ENCODE measurements around the gene CNNM3.
"Not testable (repeated sequence)": the region's sequence is repeated elsewhere in the genome, so short reads cannot be mapped to it uniquely, and the experiment has no call there.

Gene CNNM3

DNA sequence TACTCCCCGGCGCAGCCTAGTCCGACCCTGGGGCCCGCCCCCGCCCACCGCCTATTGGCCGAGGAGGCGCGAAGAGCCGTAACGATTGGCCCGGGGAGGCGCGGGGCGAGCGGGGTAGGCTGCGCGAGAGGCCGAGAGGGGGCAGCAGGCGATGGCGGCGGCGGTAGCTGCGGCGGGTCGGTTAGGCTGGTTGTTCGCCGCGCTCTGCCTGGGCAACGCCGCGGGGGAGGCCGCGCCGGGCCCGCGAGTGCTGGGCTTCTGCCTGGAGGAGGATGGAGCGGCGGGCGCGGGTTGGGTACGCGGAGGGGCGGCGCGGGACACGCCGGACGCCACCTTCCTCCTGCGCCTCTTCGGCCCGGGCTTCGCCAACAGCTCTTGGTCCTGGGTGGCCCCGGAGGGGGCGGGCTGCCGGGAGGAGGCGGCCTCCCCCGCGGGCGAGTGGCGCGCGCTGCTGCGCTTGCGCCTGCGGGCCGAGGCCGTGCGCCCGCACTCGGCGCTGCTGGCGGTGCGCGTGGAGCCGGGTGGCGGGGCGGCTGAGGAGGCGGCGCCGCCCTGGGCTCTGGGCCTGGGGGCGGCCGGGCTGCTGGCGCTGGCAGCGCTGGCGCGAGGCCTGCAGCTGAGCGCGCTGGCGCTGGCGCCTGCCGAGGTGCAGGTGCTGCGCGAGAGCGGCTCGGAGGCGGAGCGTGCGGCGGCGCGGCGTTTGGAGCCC, at the start of gene CNNM3:
Gene CNNM3, plus strand, starts transcription at position 142 of the 709 bp plus-strand sequence. Its CDS starts 10 bp downstream, at position 152.
- peak; percentile 95 for DNase-seq

DNA sequence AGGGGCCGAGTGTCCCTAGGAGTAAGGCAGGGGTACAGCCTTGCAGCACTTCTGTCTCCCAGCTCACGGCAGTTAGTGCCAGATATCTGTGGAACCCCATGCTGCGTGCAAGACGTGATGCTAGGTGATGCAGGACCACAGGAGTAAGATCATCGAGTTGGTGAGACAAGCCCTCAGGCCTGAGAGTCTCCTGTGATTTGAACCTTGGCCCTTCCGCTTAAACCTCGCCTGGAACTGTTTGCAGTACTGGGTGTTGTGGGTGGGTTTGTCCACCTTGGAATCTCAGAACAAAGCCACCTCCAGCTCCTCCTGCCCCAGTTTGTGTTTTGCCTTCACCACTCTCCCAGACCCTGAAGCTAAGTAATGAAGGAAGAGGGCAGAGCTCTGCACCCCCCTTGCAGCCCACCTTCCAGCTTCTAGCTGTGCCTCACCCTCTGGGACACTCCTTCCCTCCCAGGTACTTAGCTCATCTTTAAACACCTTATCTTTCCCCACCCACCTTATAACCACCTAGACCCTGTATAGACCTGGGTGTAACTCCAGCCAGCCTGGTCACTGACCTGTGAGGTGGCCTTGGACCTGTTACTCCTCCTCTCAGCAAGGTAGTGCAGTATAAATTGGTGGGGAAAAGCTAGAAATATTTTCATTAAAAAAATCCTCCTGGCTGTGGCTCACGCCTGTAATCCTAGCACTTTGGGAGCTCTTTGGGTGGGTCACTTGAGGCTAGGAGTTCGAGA, 48.8 kb upstream of the CNNM3 start:
- no peak for DNase-seq

DNA sequence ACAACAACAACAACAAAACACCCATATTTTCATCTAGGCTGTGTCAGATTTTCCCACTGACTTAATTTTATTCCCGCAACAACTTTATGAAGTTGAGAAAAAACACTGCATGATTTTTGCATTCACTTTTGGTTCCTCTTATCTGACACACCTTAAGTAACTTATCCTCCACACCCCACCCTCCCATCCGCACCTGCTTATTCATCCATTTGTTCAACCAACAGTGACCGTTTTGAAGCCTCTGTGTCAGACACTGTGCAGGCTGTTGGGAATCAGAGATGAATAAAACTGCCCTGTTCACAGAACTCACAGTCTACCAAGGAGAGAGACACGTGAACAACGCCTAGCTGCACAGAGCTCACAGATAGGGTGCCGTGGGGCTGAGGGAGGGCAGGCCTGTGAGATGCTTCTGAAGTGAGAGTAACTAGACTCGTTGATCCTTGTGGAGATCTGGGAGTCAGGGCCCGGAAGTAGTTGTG, 47.9 kb upstream of the CNNM3 start:
- no peak for DNase-seq

DNA sequence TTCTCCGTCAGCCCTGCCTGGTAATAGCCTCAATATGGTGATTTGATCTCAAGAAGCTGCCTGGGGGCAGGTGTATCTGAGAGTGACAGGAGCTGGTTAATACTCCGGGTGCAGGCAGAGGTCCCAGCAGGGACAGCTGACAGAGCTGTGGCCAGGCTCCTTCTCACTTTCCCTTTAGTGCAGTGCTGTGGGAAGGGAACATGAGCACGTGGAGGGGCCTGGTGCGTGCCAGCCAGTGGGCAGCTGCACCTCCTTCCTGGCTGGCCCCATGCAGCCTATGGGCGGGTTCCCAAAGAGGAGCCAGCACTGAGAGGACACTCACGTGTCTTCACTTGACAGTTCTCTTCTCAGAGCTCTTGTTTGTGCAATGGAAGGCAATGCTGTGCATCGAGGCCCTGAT, 46.3 kb upstream of the CNNM3 start:
- DNase-seq = no peak

DNA sequence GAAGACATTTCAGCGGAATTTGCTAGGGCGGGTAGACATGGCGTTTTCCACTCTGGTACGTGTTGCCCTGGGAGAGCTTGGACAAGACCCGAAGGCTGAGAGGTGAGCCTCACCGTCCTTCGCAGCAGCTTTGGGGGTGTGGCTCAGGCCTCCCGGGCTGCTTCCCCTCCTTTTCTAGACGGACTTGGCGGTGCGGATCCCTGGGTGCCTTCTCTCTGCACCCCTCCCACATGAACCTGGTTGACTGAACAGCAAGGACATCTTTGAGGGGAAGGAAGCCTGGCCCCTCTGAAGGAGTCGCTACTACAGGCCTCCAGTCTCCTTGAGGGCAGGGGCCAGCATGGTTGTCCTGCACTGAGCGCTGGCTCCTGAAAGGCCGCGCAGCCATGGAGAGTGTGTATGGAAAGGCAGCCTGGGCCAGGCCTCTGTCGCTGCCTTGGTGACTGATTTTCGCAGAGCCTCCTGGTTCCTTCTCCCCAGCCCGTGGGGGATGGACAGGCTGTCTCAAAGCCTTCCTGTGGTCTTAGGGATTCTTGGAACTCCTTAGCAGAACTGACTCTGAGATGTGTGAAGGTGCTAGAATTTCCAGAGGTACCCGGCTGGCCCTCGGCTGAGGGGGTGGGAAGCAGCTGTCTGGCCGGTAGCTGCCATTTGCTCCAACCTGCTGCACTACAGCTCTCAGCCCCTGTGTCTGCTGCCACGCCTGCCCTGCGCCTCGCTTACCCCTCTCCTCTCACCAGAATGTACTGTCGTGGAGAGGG, 45.4 kb upstream of the CNNM3 start:
- no peak for DNase-seq

DNA sequence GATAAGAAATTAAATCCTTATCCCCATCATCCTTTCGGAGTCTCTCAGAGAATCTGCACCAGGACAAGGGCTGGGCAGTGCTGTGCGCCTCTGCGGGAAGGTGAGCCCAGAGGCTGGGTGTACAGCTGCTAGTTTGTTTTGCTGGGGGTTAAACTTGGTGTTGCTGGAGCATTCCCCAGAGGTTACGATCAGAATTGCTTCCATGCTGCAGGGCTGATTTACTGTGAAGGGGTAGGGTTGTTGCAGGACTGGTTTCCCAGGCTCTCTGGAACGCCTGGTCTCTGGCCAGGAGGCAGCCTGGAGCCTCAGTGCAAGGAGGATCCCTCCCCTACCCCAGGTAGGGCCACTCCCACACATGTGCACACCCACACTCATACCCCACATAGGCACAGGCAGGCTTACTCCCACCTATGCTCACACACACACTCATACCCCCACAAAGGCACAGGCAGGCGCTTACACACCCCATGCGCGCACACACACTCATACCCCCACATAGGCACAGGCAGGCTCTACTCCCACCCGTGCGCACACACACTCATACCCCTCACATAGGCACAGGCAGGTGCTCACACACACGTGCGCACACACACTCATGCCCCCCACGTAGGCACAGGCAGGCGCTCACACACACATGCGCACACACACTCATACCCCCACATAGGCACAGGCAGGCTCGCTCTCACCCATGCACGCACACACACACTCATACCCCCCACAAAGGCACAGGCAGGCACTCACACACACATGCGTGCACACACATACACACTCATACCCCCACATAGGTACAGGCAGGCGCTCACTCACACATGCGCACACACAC, 44.1 kb upstream of the CNNM3 start:
- DNase-seq = no peak

DNA sequence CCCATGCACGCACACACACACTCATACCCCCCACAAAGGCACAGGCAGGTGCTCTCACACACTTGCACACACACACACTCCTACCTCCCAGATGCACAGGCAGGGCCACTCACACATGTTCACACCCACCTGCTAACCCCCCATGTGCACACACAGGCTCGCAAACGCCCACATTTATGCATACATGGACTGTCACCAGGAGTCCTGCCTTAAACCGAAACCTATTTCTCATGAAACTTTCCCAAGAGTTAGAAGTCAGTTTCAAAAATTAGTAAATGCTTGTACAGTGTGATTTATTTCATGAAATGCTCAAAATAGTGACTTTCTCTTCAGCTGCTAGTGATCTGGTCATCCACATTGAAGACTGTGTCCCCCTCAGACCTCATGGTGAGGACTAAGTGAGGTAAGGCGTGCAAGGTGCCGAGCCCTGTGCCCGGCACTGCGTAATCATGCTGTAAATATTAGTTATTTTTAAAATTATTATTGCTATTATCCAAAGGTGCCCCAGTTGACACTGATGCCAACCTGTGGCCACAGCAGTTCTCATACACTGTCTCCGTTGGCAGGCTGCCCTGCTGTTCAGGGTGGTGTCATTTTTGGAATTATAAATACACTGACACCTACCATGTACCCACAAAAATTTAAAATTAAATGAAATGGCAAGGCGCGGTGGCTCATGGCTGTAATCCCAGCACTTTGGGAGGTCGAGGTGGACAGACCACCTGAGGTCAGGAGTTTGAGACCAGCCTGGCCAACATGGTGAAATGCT, 43.0 kb upstream of the CNNM3 start:
- DNase-seq = no peak

DNA sequence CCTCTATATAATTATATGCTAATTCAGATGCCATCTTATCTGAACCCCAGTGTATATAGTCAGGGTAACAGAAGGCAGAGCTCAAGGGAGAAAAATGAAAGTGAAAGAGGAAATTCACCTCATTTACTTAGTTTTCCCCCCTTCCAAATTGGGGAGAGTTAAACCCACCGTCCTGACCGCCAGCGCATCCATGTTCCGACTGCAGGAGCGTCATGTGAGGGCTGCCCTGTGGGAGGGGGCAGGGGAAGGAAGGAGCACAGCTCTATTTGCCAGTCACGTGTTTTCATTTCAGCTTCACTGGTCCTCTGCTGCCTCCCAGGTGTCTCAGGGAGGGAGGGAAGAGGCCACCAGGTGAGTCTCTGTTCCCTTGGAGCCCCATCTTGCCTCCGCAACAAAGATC, 42.1 kb upstream of the CNNM3 start:
- DNase-seq = peak; percentile 35

DNA sequence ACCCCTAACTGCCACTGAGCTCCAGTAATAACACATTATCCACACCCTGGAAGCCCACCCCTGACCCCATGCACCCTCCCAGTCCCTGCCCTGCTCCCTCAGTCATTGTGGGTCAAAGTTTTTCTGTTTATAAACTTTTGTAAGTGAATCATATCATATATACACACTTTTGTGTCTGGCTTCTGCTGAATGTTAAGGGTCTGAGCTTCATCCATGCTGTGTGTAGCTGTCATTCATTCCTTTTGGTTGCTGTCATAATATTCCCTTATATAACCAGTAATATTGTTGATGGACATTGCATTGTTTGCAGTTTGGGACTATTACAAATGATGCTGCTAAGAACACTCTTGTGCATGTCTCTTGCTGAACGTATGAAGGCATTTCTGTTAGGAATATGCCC, 40.9 kb upstream of the CNNM3 start:
- no peak for DNase-seq

DNA sequence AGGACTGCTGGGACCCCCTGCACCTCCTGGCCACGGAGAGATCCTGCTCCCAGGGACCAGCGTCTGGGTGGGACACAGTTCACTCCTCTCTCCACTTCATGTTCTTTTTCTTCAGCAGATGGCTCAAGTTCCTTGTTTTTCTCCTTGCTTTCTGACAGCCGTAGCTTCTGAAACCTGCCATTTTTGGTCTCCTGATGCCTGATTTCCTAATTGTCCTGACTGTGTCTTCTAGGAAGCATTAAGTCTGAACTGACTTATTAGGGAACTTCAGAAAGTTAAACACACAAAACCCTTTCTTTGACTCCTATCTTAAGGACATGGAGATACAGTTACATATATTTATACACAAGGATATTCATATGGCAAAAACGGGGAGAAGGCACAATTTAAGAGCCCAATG, 32.7 kb upstream of the CNNM3 start:
- no peak for DNase-seq

DNA sequence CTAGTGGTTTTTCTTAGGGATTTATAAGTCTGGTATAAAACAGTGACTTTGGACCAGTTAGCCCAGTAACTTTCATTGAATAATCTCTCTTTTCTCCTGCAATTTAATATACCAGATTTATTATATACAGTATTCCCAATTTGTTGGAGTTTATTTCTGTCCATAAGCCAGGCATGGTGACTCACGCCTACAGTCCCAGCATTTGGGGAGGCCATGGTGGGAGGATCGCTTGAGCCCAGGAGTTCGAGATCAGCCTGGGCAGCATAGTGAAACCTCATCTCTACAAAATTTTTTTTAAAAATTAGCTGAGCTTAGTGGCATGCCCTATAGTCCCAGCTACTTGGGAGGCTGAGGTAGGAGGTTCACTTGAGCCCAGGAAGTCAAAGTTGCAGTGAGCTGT, 28.7 kb upstream of the CNNM3 start:
- DNase-seq = no peak

DNA sequence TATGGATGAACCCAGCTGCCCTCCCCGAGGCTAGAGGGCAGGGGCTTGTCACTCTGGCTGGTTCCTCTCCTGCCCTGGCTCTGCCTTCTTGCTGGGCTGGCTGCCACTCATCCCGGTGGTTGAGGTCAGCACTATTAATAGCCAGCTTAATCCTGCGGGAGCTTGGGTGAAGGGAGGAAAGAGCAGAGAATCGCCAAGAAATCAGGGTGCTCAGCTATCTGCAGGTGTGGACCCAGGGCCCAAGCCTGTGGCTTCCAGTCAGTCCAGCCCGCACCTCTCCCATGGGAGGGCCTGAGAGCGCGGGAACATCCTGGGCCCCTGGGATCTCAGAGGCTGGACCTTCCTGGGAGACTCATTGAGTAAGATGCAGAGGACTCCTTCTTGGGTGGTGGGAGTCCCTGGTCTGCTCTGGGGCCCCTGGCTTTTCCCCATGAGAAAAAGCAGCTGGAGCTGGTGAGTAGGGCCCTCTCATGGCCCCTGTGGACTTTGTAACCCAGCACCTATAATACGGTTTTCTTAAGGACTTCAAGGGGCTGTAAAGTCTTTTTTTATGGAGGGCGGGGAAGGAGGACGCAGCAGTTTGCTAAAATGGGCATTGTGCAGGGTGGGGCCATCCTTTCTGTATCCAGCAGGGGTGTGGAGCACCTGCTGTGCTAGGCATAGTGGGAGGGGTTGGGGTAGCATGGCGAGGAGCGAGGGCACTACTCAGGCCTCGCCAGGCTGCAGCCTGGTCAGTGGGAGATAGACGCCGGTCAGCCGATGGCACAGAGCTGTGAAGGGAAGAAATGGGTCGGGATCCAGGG, 27.4 kb upstream of the CNNM3 start:
- DNase-seq = no peak

DNA sequence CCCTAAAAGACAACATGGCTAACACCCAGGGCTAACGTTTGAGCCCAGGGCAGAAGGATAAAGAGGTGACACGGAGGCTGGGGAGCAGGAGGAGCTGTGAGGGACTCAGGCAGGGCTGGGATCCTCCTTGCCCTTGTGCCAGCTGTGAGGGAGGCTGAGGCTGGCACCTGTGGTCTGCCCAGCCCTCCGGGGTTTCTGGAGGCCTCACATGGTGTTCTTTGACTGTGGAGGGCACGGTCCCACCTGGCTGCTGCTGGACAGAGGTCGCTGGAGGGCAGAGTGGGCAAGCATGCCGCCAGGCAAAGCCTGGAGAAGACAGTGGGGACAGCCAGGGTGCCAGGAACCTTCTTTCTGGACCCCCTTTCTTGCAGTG, 26.8 kb upstream of the CNNM3 start:
- no peak for DNase-seq

DNA sequence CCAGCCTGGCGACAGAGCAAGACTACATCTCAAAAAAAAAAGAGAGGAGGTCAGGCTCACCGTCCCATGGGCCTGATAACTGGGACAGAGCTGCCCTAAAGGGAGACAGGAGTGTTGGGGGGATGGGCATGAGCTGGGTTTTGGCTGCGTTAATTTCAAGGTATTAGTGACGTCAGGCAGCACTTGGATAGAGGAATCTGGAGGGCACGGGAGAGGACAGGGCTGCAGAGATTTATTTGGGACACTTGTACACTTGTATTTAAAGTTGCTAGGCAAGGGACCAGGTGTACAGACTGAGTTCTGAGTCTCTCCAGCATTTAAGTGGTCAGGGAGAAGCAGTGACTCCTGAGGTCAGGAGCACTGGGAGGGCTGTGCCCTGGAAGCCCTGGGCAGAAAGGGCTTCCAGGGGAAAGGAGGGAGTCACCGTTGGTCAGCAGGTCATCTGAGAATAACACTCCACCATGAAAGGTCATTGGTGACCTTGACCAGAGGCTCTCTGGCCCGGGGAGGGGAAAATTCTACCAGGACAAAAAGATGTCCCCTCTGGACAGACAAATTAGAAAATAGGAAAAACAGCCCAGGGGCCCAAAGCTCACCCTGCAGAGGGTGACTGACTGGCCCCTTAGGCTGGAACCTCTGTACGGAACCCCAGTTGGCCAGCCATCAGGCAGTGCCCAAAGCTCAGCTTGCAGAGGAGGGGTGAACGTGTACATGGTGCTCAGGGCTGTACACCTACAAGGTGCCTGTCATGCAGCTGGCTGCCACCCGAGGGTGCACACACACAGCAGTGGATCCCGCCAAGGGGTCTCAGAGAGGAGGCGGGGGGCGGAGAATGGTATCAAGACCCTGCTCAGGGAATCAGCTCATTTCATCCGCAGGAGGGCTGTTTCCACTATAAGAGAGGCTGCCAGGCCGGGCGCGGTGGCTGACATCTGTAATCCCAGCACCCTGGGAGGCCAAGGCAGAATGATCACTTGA, 23.0 kb upstream of the CNNM3 start:
- no peak for DNase-seq

DNA sequence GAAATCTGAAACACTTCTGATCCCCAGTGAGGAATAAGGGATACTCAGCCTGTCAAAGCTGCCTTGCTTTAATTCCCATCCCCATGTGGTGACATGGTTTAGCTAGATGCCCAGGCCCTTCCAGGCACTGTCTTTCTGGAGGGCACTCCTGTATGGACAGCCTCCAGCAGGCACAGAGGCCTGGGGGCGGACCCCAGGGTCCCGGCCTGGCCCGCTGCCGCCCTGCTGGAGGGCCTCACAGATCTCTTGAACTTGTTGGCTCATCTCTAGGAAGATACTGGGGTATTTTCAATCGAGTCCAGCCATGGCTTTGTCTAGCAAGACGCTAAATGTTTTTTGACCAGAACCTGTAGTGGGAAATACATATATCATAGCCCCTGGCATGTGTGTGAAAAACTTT, 21.0 kb upstream of the CNNM3 start:
- DNase-seq = no peak

DNA sequence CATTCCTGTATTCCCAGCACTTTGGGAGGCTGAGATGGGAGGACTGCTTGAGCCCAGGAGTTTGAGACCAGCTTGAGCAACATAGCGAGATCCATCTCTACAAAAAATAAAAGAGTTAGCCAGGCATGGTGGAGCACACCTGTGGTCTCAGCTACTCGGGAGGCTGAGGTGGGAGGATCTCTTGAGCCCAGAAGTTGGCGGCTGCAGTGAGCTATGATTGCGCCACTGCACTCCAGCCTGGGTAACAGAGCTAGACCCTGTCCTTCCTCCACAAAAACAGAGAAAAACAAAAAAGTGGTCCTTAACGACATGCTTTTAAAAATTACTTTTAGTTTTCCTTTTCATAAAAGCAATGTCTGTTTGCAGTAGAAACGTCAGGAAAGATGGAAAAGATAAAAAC, 19.6 kb upstream of the CNNM3 start:
- not testable (repeated sequence) for DNase-seq

DNA sequence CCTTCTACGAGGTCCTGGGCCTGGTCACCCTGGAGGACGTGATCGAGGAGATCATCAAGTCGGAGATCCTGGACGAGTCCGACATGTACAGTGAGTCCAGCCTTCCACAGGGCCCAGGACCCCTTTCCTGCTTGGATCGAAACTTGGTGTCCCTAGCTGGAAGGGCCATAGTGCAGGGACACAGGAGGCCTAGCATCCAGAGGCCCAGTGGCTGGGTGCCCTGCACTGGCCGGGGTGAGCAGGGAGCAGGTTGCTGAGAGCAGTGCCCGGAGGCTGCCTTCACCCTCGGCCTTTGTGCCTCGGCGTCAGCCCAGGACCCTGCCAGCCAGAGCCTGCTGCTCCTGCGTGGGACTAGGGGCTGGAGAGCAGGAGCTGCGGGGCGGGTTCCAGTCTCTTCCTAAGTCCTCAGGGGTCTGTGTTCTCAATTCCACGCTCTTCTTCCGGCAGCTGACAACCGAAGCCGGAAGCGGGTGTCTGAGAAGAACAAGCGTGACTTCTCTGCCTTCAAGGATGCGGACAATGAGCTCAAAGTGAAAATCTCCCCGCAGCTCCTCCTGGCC, 18.9 kb upstream of the CNNM3 start:
- DNase-seq = no peak

DNA sequence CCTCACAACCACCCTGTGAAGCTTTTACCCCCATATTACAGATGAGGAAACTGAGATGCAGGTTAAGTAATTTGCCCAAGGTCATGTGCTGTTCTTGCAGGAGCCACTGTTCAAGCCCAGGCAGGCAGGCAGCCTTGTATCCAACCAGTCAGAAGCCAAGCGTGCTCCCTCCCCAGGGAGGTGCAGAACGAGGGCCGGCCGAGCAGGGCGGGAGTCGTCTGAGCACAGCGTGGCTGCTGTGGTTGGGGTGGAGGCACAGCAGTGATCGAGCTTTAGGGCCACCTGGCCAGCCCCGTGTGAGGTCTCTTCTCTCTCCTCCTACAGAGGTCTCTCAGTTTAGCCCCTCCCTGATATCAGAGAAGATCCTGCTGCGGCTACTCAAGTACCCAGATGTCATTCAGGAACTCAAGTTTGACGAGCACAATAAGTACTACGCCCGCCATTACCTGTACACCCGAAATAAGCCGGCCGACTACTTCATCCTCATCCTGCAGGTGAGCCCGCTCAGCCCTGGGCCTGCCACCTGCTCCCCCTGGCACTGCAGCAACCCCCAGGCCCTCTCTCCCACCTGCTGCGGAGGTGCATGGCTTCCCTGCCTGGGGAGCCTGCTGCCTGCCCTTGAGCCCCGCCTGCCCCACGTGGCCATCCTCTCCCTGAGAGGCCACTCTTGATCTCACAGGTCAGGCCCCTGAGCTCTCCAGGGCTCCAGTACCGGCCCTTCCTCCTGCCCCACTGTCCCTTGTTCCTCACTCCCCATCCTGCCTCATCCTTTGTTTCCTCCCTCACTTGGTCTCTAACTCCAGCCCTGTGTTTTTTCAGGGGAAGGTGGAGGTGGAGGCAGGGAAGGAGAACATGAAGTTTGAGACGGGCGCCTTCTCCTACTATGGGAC, 17.1 kb upstream of the CNNM3 start:
- no peak for DNase-seq

DNA sequence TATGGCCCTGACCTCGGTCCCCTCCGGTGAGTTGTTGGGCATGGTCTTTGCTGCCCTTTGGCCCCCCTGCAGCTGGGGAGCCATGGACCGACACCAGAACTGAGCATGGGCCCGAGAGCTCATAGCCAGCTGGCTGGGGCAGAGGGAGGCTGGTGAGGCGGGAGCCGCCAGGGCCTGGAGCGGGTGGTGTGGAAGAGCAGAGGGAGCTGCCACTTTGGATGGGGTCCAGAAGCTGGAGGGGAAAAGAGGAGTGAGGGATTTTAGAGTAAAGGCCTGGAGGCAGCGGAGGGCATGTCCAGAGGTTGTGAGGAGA, 16.5 kb upstream of the CNNM3 start:
- no peak for DNase-seq

All from activated CD4-positive, alpha-beta T cell treated with anti-CD3 and anti-CD28 coated beads, Interleukin-2, amount 50 U/mL, for 1 hour (primary cell).